Measurements from ENCODE around the gene VCAN.

DNA sequence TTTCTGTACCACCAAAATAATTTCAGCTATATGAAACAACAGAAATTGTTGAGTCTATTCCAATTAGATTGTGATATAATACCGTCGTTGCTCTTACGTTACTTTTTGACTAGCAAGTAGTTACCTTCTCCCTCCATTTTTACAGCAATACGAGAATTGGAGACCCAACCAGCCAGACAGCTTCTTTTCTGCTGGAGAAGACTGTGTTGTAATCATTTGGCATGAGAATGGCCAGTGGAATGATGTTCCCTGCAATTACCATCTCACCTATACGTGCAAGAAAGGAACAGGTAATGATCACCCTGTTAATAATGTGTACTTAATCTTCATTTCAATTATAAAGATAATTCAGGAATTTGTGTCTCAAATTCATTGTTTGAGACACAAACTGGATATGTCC, 100.7 kb downstream of the VCAN start:
- TF ChIP-seq YY1 (IDR thresholded peaks at IDR 0.05; ENCODE audit: insufficient read depth, insufficient read length) (no peak), ZNF274 (IDR thresholded peaks at IDR 0.05; ENCODE audit: low read depth, low read length) (no peak), SUZ12 (IDR thresholded peaks at IDR 0.05; ENCODE audit: extremely low read depth, insufficient read depth, insufficient read length) (no peak)
